ENCODE measurements around the gene PRELID1.

PRELID1 gene

DNA sequence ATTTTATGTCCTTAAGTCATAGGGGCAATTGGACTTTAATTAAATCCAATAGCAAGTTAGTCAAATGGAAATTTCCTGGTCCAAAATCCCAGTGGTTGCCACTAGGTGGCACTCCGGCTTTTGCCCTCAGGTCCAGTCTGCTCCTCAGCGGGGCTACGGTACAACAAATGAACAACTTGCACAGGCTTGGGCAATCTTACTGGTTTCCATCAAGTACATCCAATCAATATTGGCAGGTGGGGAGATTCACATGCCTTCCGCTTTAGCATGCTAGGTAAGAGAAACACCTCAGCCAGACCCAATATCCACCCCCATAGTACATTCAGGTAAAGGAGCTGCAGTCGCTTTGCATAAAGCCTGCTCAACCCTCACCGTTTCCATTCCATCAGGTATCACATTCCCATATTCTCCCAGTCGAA lies 14.4 kb downstream of the PRELID1 start:
- H4K8ac ChIP-seq (ENCODE audit: low read depth, low read length) = no peak overlapping the region
- H3K23ac ChIP-seq (ENCODE audit: low read length) = no peak overlapping the region
- no peak overlapping the region for H3K9ac ChIP-seq (ENCODE audit: low read length)
- H2AK5ac ChIP-seq (ENCODE audit: low read length) = no peak overlapping the region
- no peaks in the 10 kb centered on the region for H3K79me1 ChIP-seq (ENCODE audit: low read length)
- H3K4me2 ChIP-seq (ENCODE audit: low read length) = no peak overlapping the region
- H3K4me1 ChIP-seq (ENCODE audit: control insufficient read depth, low read depth, low read length) = peaks cover under 1% of the 10 kb centered on the region
- no CpG with 5 or more reads among the region's 7 CpGs for WGBS (ENCODE audit: extremely low coverage, insufficient coverage, low lambda C conversion rate)
- no peaks in the 10 kb centered on the region for H3K36me3 ChIP-seq (ENCODE audit: control insufficient read depth, insufficient read depth, low read length)
- no peak overlapping the region for H3K56ac ChIP-seq (ENCODE audit: low read length)
- DNase-seq = peak; percentile 80
- H3K27me3 ChIP-seq (ENCODE audit: insufficient read depth, low read length, poor library complexity) = no peaks in the 10 kb centered on the region
- H3K27ac ChIP-seq (ENCODE audit: low read depth, low read length) = no peak overlapping the region
- no peak overlapping the region for H3K4ac ChIP-seq (ENCODE audit: low read depth, low read length)
- no peak overlapping the region for H2BK120ac ChIP-seq (ENCODE audit: low read depth, low read length)
- H3K4me3 ChIP-seq (ENCODE audit: low read length) = no peak overlapping the region
- no peak overlapping the region for H4K5ac ChIP-seq (ENCODE audit: low read length)
- no peaks in the 10 kb centered on the region for H3K79me2 ChIP-seq (ENCODE audit: control insufficient read depth, insufficient read depth, low read length)
- H2BK5ac ChIP-seq (ENCODE audit: low read length) = no peak overlapping the region
- no peak overlapping the region for H2BK15ac ChIP-seq (replicated peaks; ENCODE audit: low read depth)
- no peak overlapping the region for H3K18ac ChIP-seq (ENCODE audit: low read length)

DNA sequence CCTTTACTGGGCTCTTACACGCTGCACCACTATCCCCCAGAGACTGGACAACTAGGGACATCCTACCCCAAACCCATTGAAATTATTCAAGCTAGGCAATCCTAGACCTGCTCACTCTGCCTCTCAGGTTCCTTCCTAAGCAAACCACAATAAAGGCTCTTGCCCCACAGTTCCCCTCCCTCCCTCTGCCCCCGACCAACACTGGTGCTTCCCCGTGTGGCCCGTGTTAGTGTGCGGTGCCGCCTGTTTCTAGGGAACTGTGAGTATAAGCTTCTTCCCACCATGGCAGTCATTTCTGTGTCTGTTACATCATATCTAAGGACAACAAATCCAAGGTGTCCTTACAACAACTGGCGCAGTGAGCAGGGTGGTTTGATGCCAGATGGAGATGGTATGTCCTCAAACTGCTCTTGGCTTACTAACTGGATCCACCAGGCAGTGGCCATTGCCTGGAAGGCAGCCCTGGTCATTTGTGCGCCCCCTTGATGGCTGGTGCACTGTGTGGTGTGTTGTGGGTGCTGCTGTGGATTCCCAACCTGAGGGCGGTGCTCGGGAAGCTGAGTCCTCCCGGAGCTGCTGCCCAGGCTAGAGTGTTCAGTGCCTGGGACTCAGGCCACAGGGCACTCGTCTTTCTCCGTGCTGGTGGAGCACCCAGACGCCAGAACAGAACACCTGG lies 16.5 kb downstream of the PRELID1 start:
- no peaks in the 10 kb centered on the region for H3K79me1 ChIP-seq (ENCODE audit: low read length)
- no peak overlapping the region for H2AK5ac ChIP-seq (ENCODE audit: low read length)
- no peaks in the 10 kb centered on the region for H3K27me3 ChIP-seq (ENCODE audit: insufficient read depth, low read length, poor library complexity)
- no peak overlapping the region for H3K27ac ChIP-seq (ENCODE audit: low read depth, low read length)
- no peak overlapping the region for H3K4me3 ChIP-seq (ENCODE audit: low read length)
- H2BK5ac ChIP-seq (ENCODE audit: low read length) = no peak overlapping the region
- no CpG with 5 or more reads among the region's 14 CpGs for WGBS (ENCODE audit: extremely low coverage, insufficient coverage, low lambda C conversion rate)
- H4K5ac ChIP-seq (ENCODE audit: low read length) = no peak overlapping the region
- no peak overlapping the region for H3K18ac ChIP-seq (ENCODE audit: low read length)
- no peak overlapping the region for H3K9ac ChIP-seq (ENCODE audit: low read length)
- no peaks in the 10 kb centered on the region for H3K4me1 ChIP-seq (ENCODE audit: control insufficient read depth, low read depth, low read length)
- no peak overlapping the region for H4K8ac ChIP-seq (ENCODE audit: low read depth, low read length)
- no peak overlapping the region for H2BK120ac ChIP-seq (ENCODE audit: low read depth, low read length)
- H3K4ac ChIP-seq (ENCODE audit: low read depth, low read length) = no peak overlapping the region
- no peaks in the 10 kb centered on the region for H3K36me3 ChIP-seq (ENCODE audit: control insufficient read depth, insufficient read depth, low read length)
- no peak overlapping the region for H2BK15ac ChIP-seq (replicated peaks; ENCODE audit: low read depth)
- no peak overlapping the region for H3K4me2 ChIP-seq (ENCODE audit: low read length)
- no peak for DNase-seq
- H3K56ac ChIP-seq (ENCODE audit: low read length) = no peak overlapping the region
- H3K79me2 ChIP-seq (ENCODE audit: control insufficient read depth, insufficient read depth, low read length) = no peaks in the 10 kb centered on the region
- no peak overlapping the region for H3K23ac ChIP-seq (ENCODE audit: low read length)

DNA sequence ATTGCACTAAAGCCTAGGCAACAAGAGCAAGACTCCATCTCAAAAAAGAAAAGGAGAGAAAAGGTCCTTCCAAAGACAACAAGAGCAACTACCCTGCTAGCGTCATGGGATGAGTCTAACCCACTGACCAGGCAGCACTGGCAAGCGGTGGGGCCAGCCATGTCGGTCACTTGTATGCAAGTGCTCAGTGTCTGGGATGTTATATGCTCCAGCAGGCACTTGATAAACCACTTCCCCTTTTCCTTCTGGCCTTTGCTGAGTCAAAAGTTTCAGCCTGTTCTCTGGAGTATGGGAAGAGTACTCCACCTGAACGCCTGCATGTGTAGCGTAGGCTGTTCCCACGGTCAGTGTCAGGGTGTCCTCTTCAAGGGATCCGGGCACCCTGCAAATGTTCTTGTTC lies 17.3 kb downstream of the PRELID1 start:
- WGBS (ENCODE audit: extremely low coverage, insufficient coverage, low lambda C conversion rate) = no CpG with 5 or more reads among the region's 7 CpGs
- H3K4me2 ChIP-seq (ENCODE audit: low read length) = no peak overlapping the region

DNA sequence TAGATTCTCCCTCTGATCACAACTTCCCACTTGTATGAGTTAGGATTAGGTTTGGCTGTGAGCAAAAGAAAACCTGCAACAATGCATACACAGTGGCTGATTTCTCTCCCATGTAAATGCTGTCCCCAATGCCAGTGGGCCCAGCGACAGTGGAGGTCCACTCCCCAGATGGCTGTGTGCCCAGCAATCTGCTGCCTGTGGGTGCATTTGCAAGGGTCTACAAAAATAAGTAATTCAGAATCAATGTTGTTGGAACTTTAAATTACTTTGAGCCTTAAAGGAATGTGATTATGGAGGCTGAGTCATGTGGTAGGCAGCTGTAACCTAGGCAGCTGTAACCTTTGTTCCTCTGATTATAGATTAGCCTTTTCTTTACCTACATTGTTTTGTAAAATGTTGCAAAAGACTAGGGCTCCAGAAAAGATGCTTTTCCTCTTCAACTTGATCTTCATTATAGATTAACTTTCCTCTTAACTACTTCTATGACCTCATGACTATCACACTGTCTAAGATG lies 22.3 kb downstream of the PRELID1 start:
- DNase-seq = peak; percentile 61
- H3K18ac ChIP-seq (ENCODE audit: low read length) = no peak overlapping the region
- H3K4me3 ChIP-seq (ENCODE audit: low read length) = no peak overlapping the region
- no peak overlapping the region for H3K27ac ChIP-seq (ENCODE audit: low read depth, low read length)
- no peak overlapping the region for H3K9ac ChIP-seq (ENCODE audit: low read length)
- no peak overlapping the region for H4K5ac ChIP-seq (ENCODE audit: low read length)
- no peak overlapping the region for H3K4ac ChIP-seq (ENCODE audit: low read depth, low read length)
- no peak overlapping the region for H4K8ac ChIP-seq (ENCODE audit: low read depth, low read length)
- H3K27me3 ChIP-seq (ENCODE audit: insufficient read depth, low read length, poor library complexity) = no peaks in the 10 kb centered on the region
- H3K4me1 ChIP-seq (ENCODE audit: control insufficient read depth, low read depth, low read length) = no peaks in the 10 kb centered on the region
- H2BK120ac ChIP-seq (ENCODE audit: low read depth, low read length) = no peak overlapping the region
- no peaks in the 10 kb centered on the region for H3K36me3 ChIP-seq (ENCODE audit: control insufficient read depth, insufficient read depth, low read length)
- H2BK15ac ChIP-seq (replicated peaks; ENCODE audit: low read depth) = no peak overlapping the region
- no CpG with 5 or more reads among the region's 1 CpG for WGBS (ENCODE audit: extremely low coverage, insufficient coverage, low lambda C conversion rate)
- H2BK5ac ChIP-seq (ENCODE audit: low read length) = no peak overlapping the region
- H3K23ac ChIP-seq (ENCODE audit: low read length) = no peak overlapping the region
- no peak overlapping the region for H2AK5ac ChIP-seq (ENCODE audit: low read length)
- H3K56ac ChIP-seq (ENCODE audit: low read length) = no peak overlapping the region
- no peaks in the 10 kb centered on the region for H3K79me1 ChIP-seq (ENCODE audit: low read length)
- H3K79me2 ChIP-seq (ENCODE audit: control insufficient read depth, insufficient read depth, low read length) = no peaks in the 10 kb centered on the region
- no peak overlapping the region for H3K4me2 ChIP-seq (ENCODE audit: low read length)

More for the DNA sequence above, 17.3 kb downstream of the PRELID1 start:
- Histone ChIP-seq H3K27ac (ENCODE audit: low read depth, low read length) (no peak overlapping the region), H4K5ac (ENCODE audit: low read length) (no peak overlapping the region), H3K36me3 (ENCODE audit: control insufficient read depth, insufficient read depth, low read length) (no peaks in the 10 kb centered on the region), H3K4me3 (ENCODE audit: low read length) (no peak overlapping the region), H3K23ac (ENCODE audit: low read length) (no peak overlapping the region), H2AK5ac (ENCODE audit: low read length) (no peak overlapping the region), H2BK5ac (ENCODE audit: low read length) (no peak overlapping the region), H3K4ac (ENCODE audit: low read depth, low read length) (no peak overlapping the region), H3K79me1 (ENCODE audit: low read length) (no peaks in the 10 kb centered on the region), H3K56ac (ENCODE audit: low read length) (no peak overlapping the region), H4K8ac (ENCODE audit: low read depth, low read length) (no peak overlapping the region), H3K9ac (ENCODE audit: low read length) (no peak overlapping the region), H3K79me2 (ENCODE audit: control insufficient read depth, insufficient read depth, low read length) (no peaks in the 10 kb centered on the region), H2BK120ac (ENCODE audit: low read depth, low read length) (no peak overlapping the region), H3K27me3 (ENCODE audit: insufficient read depth, low read length, poor library complexity) (no peaks in the 10 kb centered on the region), H2BK15ac (replicated peaks; ENCODE audit: low read depth) (no peak overlapping the region), H3K18ac (ENCODE audit: low read length) (no peak overlapping the region), H3K4me1 (ENCODE audit: control insufficient read depth, low read depth, low read length) (no peaks in the 10 kb centered on the region)
- DNase-seq = no peak

DNA sequence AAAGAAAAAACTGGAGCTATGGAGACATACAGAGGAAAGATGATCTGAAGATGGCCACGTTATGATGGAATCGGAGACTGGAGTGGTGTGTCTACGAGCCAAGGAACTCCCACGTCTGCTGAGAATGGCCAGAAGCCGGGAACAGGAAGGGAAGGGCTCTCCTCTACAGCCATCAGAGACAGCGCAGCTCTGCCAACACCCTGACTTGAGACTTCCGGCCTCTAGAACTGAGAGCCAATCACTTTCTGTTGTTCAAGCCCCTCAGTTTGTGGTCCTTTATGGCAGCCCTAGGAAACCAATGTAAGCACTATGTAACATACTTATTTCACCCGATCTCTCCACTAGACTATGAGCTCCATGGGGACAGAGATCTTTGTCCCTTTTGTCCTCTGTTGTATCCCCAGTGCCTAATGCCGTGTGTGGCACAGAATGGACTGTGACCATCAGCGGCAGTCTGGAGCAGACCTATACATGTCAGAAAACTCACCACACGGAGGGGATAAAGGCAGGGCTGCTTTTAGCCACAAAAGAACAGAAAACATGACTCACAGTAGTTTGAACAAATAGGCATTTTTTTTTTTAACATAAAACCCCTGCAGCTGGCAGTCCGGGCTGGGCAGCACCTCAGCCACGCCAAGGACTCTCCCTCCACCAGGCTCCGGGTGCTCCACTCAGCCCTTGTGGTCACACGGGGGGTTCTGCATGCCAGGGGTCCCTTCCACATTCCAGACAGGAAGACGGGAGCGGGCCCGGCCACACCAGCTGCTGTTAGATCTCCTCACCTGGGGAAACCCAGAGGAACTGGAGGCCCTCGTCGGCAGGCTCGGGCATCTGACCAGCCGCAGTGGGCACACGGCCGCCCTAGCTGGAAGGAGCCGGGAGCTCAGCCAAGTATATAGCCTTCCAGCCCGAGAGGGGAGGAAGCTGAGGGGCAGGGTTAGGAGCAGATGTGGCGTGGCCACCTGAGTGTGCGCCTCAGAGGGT lies 24.2 kb downstream of the PRELID1 start:
- no peak overlapping the region for H3K56ac ChIP-seq (ENCODE audit: low read length)
- no peak overlapping the region for H3K9ac ChIP-seq (ENCODE audit: low read length)
- H2BK5ac ChIP-seq (ENCODE audit: low read length) = no peak overlapping the region
- no peaks in the 10 kb centered on the region for H3K79me1 ChIP-seq (ENCODE audit: low read length)
- no peak overlapping the region for H3K4me2 ChIP-seq (ENCODE audit: low read length)
- no peak overlapping the region for H3K18ac ChIP-seq (ENCODE audit: low read length)
- no CpG with 5 or more reads among the region's 28 CpGs for WGBS (ENCODE audit: extremely low coverage, insufficient coverage, low lambda C conversion rate)
- peaks cover 2% of the 10 kb centered on the region for H3K36me3 ChIP-seq (ENCODE audit: control insufficient read depth, insufficient read depth, low read length)
- H3K4me3 ChIP-seq (ENCODE audit: low read length) = no peak overlapping the region
- H3K27ac ChIP-seq (ENCODE audit: low read depth, low read length) = no peak overlapping the region
- H2AK5ac ChIP-seq (ENCODE audit: low read length) = no peak overlapping the region
- no peaks in the 10 kb centered on the region for H3K27me3 ChIP-seq (ENCODE audit: insufficient read depth, low read length, poor library complexity)
- no peak overlapping the region for H4K5ac ChIP-seq (ENCODE audit: low read length)
- H3K23ac ChIP-seq (ENCODE audit: low read length) = no peak overlapping the region
- no peaks in the 10 kb centered on the region for H3K79me2 ChIP-seq (ENCODE audit: control insufficient read depth, insufficient read depth, low read length)
- no peak for DNase-seq
- H3K4me1 ChIP-seq (ENCODE audit: control insufficient read depth, low read depth, low read length) = no peaks in the 10 kb centered on the region
- no peak overlapping the region for H2BK15ac ChIP-seq (replicated peaks; ENCODE audit: low read depth)
- H4K8ac ChIP-seq (ENCODE audit: low read depth, low read length) = no peak overlapping the region
- H2BK120ac ChIP-seq (ENCODE audit: low read depth, low read length) = no peak overlapping the region
- H3K4ac ChIP-seq (ENCODE audit: low read depth, low read length) = no peak overlapping the region

Measured in mesendoderm (in vitro differentiated cells).